Endodermal cell (in vitro differentiated cells): ENCODE results near the gene OTOS. TPM values are rescaled to one million over a fixed set of nuclear protein-coding genes. Genes with fewer than 3 reads are reported as not detected.

ENCODE experiments used
- DNase-seq: peaks from one replicate; pipeline ENCODE4 v3.0.0-alpha.2; 2017
- H3K27ac ChIP-seq: 2 replicates; pipeline ENCODE4 v1.5.1; 2013; ENCODE audit warnings: mild to moderate bottlenecking, low read depth, low read length, moderate library complexity
- H3K27me3 ChIP-seq: 2 replicates; pipeline ENCODE4 v1.6.1; 2013; ENCODE audit warnings: mild to moderate bottlenecking, low read length, moderate library complexity; ENCODE audit not compliant: insufficient read depth, control insufficient read depth, poor library complexity, severe bottlenecking
- H3K36me3 ChIP-seq: 2 replicates; pipeline ENCODE4 v1.7.0; 2013; ENCODE audit warnings: mild to moderate bottlenecking, low read length, moderate library complexity; ENCODE audit not compliant: control insufficient read depth, insufficient read depth
- H3K4me1 ChIP-seq: one replicate; pipeline ENCODE4 v1.7.0; 2013; ENCODE audit warnings: low read length; ENCODE audit not compliant: control insufficient read depth, insufficient read depth
- H3K4me3 ChIP-seq: 2 replicates; pipeline ENCODE4 v1.5.1; 2013; ENCODE audit warnings: mild to moderate bottlenecking, low read length, moderate library complexity
- H3K9ac ChIP-seq: 2 replicates; pipeline ENCODE4 v1.6.1; 2013; ENCODE audit warnings: mild to moderate bottlenecking, low read length, moderate library complexity; ENCODE audit not compliant: poor library complexity, severe bottlenecking; ENCODE audit errors: extremely low read depth
- H3K9me3 ChIP-seq: 2 replicates; pipeline ENCODE4 v1.6.1; 2013; ENCODE audit warnings: mild to moderate bottlenecking, low read length, moderate library complexity; ENCODE audit not compliant: control insufficient read depth
- H3K27ac Mint-ChIP-seq: 2 replicates; pipeline ENCODE4 v1.8.0; 2020; ENCODE audit warnings: mixed read lengths
- H3K27me3 Mint-ChIP-seq: 2 replicates; pipeline ENCODE4 v1.8.0; 2021; ENCODE audit warnings: mild to moderate bottlenecking, mixed read lengths; ENCODE audit not compliant: insufficient read depth
- H3K36me3 Mint-ChIP-seq: 2 replicates; pipeline ENCODE4 v1.8.0; 2020; ENCODE audit warnings: low read depth, mixed read lengths
- H3K4me1 Mint-ChIP-seq: 2 replicates; pipeline ENCODE4 v1.8.0; 2020; ENCODE audit warnings: mixed read lengths
- H3K4me3 Mint-ChIP-seq: 2 replicates; pipeline ENCODE4 v1.8.0; 2020; ENCODE audit warnings: mild to moderate bottlenecking, moderate library complexity, mixed read lengths
- H3K9me3 Mint-ChIP-seq: 2 replicates; pipeline ENCODE4 v1.8.0; 2020; ENCODE audit warnings: mild to moderate bottlenecking, mixed read lengths
- WGBS, 2 experiments: methylation state at CpG; one replicate each; pipeline versions ENCODE4 v1.1.5 to v1.1.7; 2013; ENCODE audit warnings: missing lambda C conversion rate in 2 of 2, mixed read lengths in 1 of 2; ENCODE audit not compliant: insufficient coverage in 1 of 2, insufficient read length in 1 of 2; 5-methylcytosine and 5-hydroxymethylcytosine counted together
- total RNA-seq, 2 donors: library from RNA; stranded (reverse); fragmentation: NEBNext Ultra II Directional in 1 of 2; extraction: Animal tissue kit (Norgen Biotek cat#: 25700) in 1 of 2; gene quantifications; 2 replicates in 1 of 2; 3 replicates in 1 of 2; pipeline ENCODE4 v1.2.1, GENCODE V29; 2021
- TF ChIP-seq, protein P1 (sequence below): fragments of 200-600 bp; sonication (generic); conservative IDR thresholded peaks from 2 replicates; pipeline ENCODE4 v1.5.0; 2021; ENCODE audit warnings: antibody characterized with exemption, mild to moderate bottlenecking

Gene OTOS
- total RNA-seq, 2 donors from 2014 or later = not detected

DNA sequence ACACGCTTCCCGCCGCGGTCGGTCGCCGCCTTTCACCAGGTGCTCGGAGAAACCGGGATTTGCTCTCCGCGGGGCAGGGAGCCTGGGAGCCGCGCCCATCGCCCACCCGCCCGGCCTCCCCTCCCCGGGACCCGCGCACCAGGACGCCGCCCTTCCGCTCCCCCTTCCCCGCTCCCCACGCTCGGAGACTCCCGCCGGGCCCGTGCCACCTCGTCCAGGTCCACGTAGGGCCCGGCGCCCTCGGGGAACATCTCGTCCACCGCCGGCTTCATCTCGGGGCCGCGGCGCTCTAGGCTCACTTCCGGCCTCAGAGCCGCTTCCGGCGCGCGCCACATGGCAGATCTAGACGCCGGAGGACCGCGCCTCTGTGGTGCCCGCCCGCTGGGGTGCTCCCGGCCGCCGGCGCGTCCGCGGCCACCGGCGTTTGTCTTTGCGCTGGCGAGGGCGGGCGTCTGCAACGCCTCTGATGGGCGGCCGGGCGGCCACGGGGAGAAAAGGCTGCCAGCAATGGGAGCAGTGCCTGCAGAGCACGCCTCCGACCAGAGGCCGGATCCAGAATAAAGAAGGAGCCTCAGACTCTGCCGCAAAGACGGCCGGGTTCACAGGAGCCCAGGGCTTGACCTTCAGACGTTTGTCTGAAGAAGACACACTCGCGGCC is 4.3 kb downstream of the OTOS start, which contains the start of gene COPS9:
Gene COPS9, minus strand, starts transcription at position 293 of the 658 bp plus-strand sequence. Its CDS starts 21 bp downstream, at position 272.
- Mint-ChIP-seq H3K36me3 (peaks cover 28% of the 10 kb centered on the region), H3K4me1 (peaks cover 25% of the 10 kb centered on the region)
- no peak within 1 kb of the TSS for H3K27ac ChIP-seq

DNA sequence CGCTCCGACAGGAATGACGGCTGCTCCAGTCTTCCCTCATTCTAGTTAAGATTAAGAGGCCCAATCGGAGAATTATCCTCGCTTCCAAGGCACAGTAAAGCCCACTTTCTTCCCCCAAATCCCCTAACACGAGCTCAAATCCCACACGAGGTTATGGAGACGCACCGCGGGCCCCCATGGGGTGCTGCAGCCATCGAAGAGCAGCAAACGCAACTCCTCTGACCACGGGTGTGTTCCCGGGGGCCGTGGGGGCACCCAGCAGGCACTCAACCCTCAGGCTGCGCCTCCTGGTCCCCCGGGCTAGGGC is 4.8 kb downstream of the OTOS start:
- H3K27ac Mint-ChIP-seq = peak overlapping the region; percentile 93

More for the DNA sequence above, 4.3 kb downstream of the OTOS start, which contains the start of gene COPS9:
- Mint-ChIP-seq H3K27ac (peak within 1 kb of the TSS; percentile 93), H3K9me3 (no peaks in the 10 kb centered on the region), H3K27me3 (peaks cover 12% of the 10 kb centered on the region), H3K4me3 (peak within 1 kb of the TSS; percentile 95)
- Histone ChIP-seq H3K4me3 (peak within 1 kb of the TSS; percentile 94), H3K9ac (peak within 1 kb of the TSS; percentile 64), H3K4me1 (no peaks in the 10 kb centered on the region), H3K36me3 (peaks cover 28% of the 10 kb centered on the region), H3K27me3 (no peaks in the 10 kb centered on the region), H3K9me3 (no peaks in the 10 kb centered on the region)
- DNase-seq = peak; percentile 96
- TF ChIP-seq, protein P1, sequence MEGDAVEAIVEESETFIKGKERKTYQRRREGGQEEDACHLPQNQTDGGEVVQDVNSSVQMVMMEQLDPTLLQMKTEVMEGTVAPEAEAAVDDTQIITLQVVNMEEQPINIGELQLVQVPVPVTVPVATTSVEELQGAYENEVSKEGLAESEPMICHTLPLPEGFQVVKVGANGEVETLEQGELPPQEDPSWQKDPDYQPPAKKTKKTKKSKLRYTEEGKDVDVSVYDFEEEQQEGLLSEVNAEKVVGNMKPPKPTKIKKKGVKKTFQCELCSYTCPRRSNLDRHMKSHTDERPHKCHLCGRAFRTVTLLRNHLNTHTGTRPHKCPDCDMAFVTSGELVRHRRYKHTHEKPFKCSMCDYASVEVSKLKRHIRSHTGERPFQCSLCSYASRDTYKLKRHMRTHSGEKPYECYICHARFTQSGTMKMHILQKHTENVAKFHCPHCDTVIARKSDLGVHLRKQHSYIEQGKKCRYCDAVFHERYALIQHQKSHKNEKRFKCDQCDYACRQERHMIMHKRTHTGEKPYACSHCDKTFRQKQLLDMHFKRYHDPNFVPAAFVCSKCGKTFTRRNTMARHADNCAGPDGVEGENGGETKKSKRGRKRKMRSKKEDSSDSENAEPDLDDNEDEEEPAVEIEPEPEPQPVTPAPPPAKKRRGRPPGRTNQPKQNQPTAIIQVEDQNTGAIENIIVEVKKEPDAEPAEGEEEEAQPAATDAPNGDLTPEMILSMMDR = no peak
- WGBS, 2 experiments = 2% methylated on average over 50 to 79 of the region's 79 CpGs

DNA sequence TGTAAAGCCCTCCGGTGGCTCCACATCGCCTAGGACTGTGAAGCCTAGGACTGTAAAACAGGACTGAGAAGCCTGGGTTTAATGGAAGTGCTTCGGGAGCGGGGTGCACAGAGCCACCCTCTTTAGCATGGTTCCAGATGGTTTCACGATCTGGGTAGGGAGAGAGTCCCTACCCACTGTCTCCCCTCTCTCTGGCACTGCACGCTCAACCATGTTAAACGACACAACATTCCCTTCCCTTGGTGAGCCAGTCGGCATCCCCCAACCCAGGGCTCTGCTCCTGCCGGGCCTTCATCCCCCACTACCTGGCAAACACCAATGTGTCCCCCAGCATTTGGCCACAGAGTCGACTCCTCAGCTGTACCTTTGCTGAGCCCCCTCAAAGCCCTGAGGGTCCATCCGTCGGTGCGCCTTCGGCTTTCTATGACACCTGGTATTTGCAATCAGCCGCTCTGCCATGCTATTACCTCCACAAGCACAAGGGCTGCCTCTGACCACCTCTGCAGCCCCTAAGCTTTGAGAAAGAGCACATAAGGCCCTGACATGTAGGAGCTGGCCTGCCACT is 5.4 kb downstream of the OTOS start:
- peaks cover 12% of the 10 kb centered on the region for H3K27me3 Mint-ChIP-seq
- no peaks in the 10 kb centered on the region for H3K27me3 ChIP-seq
- H3K4me3 ChIP-seq = peak overlapping the region; percentile 94
- peak overlapping the region; percentile 64 for H3K9ac ChIP-seq
- H3K4me3 Mint-ChIP-seq = peak overlapping the region; percentile 95
- H3K4me1 ChIP-seq = no peaks in the 10 kb centered on the region
- no peaks in the 10 kb centered on the region for H3K9me3 ChIP-seq
- peak overlapping the region; percentile 93 for H3K27ac Mint-ChIP-seq
- H3K4me1 Mint-ChIP-seq = peaks cover 25% of the 10 kb centered on the region
- DNase-seq = peak; percentile 37
- no peaks in the 10 kb centered on the region for H3K9me3 Mint-ChIP-seq
- no peak overlapping the region for H3K27ac ChIP-seq
- TF ChIP-seq, protein P1 = no peak
- peaks cover 39% of the 10 kb centered on the region for H3K36me3 ChIP-seq
- H3K36me3 Mint-ChIP-seq = peaks cover 39% of the 10 kb centered on the region
- 75 to 84% methylated on average over 6 to 15 of the region's 15 CpGs for WGBS, 2 experiments

More for the DNA sequence above, 4.8 kb downstream of the OTOS start:
- DNase-seq = no peak
- H3K9me3 ChIP-seq = no peaks in the 10 kb centered on the region
- peak overlapping the region; percentile 94 for H3K4me3 ChIP-seq
- no peak overlapping the region for H3K27ac ChIP-seq
- Mint-ChIP-seq H3K4me1 (peaks cover 25% of the 10 kb centered on the region), H3K4me3 (peak overlapping the region; percentile 95), H3K27me3 (peaks cover 12% of the 10 kb centered on the region), H3K36me3 (peaks cover 33% of the 10 kb centered on the region), H3K9me3 (no peaks in the 10 kb centered on the region)
- H3K4me1 ChIP-seq = no peaks in the 10 kb centered on the region
- TF ChIP-seq, protein P1 = no peak
- H3K9ac ChIP-seq = peak overlapping the region; percentile 64
- H3K27me3 ChIP-seq = no peaks in the 10 kb centered on the region
- 2 to 8% methylated on average over 6 to 17 of the region's 17 CpGs for WGBS, 2 experiments
- peaks cover 33% of the 10 kb centered on the region for H3K36me3 ChIP-seq
